Measurements from ENCODE around the gene SLC16A1. TPM values are rescaled to one million over a fixed set of nuclear protein-coding genes. Genes with fewer than 3 reads are reported as not detected.

Gene SLC16A1
- total RNA-seq, 2 experiments from 2014 or later = 74.3 to 81.3 TPM

DNA sequence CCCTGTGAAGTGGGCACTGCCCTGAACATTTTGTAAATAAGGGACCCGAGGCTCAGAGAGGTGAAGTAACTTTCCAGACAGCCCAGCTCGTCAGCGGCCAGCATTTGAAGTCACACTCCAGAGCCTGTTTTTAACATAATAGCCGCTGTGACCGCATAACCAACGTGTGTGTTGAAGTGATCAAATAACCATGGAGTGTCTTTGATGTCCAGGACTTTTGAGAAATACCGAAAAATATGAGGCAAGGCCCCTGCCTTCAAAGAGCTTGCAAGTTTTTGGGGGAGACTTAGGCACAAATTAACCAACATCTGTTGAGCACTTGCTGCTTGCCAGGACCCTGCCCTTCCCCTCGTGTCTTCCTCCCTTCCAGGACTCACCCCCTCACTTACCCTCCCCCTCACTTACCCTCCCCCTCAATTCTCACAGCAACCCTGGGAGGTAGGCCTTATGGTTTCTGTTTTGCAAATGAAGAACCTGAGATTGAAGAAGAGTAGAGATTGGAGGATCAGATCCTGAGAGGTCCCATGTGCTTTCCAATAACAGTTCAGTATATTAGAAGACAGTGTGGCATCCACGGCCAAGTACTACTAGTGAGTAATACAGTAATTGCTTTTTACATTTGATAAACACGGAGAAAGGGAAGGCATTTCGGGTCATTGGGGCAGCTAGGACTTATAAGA lies 1.3 kb upstream of the SLC16A1 start:
- Mint-ChIP-seq H3K27me3 (no peaks in the 10 kb centered on the region), H3K36me3 (ENCODE audit: low read depth) (peaks cover 68% of the 10 kb centered on the region), H3K4me1 (ENCODE audit: low read depth) (peaks cover 49% of the 10 kb centered on the region), H3K9me3 (no peaks in the 10 kb centered on the region), H3K27ac (peak overlapping the region; percentile 100), H3K4me3 (peak overlapping the region; percentile 91)
- DNase-seq (peak; percentile 65), ATAC-seq (peak; percentile 54)
- intact Hi-C loops (cut with micrococcal nuclease) = no loop called here
- TF ChIP-seq, protein P1, sequence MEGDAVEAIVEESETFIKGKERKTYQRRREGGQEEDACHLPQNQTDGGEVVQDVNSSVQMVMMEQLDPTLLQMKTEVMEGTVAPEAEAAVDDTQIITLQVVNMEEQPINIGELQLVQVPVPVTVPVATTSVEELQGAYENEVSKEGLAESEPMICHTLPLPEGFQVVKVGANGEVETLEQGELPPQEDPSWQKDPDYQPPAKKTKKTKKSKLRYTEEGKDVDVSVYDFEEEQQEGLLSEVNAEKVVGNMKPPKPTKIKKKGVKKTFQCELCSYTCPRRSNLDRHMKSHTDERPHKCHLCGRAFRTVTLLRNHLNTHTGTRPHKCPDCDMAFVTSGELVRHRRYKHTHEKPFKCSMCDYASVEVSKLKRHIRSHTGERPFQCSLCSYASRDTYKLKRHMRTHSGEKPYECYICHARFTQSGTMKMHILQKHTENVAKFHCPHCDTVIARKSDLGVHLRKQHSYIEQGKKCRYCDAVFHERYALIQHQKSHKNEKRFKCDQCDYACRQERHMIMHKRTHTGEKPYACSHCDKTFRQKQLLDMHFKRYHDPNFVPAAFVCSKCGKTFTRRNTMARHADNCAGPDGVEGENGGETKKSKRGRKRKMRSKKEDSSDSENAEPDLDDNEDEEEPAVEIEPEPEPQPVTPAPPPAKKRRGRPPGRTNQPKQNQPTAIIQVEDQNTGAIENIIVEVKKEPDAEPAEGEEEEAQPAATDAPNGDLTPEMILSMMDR (IDR thresholded peaks at IDR 0.05) = no peak
- ChIA-PET POLR2A (interaction anchor here (0.8 to 1.2 kb wide), 3 partner anchors 11 to 159 kb away, joined by 3 read pairs; no protein-coding TSS in a partner anchor), CTCF (interaction anchor here (1.4 to 2.0 kb wide), 2 partner anchors 85 to 115 kb away, joined by 5 to 10 read pairs; partner anchors contain the start of gene LRIG2)

DNA sequence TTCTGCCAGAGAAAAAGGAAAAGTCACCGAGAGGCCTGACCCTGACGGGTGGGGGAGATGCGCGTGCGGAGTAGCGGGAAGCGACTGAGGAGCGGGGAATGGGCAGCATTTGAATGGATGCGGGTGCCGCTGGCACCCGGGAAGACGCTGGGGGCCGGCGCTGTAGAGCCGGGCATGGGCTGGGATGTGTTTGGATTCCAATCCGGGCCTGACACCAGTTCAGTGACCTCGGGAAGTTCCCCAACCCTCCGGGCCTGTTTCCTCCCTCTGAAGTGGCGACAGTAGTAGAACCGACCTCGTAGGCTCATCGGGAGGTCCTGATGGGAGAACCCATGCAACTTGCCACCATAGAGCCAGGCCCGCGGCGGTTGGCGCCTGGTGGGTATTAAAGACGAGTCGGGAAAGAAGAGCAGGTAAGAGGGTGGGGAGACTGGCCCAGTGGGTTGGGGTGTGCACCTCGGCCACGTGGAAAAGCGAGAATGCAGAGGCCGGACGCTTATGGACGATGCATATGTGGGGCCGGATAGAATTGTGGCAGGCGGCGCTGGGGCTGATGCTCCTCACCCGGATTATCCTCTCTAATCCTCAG lies 642 bp upstream of the SLC16A1 start:
- peak; percentile 56 for DNase-seq
- peak; percentile 5 for ATAC-seq
- Mint-ChIP-seq H3K4me1 (ENCODE audit: low read depth) (peaks cover 50% of the 10 kb centered on the region), H3K36me3 (ENCODE audit: low read depth) (peaks cover 69% of the 10 kb centered on the region), H3K4me3 (peak overlapping the region; percentile 91), H3K27me3 (no peaks in the 10 kb centered on the region), H3K27ac (peak overlapping the region; percentile 100), H3K9me3 (no peaks in the 10 kb centered on the region)
- intact Hi-C loops (cut with micrococcal nuclease) = no loop called here
- ChIA-PET POLR2A (interaction anchor here (0.6 to 1.7 kb wide), 8 partner anchors 10 to 282 kb away, joined by 3 to 5 read pairs (median 3); partner anchors contain the start of gene MOV10), CTCF (interaction anchor here (2.0 kb wide), 1 partner anchor 116 kb away, joined by 10 read pairs; the partner anchor contains the start of gene LRIG2)
- TF ChIP-seq, protein P1 (IDR thresholded peaks at IDR 0.05) = no peak

DNA sequence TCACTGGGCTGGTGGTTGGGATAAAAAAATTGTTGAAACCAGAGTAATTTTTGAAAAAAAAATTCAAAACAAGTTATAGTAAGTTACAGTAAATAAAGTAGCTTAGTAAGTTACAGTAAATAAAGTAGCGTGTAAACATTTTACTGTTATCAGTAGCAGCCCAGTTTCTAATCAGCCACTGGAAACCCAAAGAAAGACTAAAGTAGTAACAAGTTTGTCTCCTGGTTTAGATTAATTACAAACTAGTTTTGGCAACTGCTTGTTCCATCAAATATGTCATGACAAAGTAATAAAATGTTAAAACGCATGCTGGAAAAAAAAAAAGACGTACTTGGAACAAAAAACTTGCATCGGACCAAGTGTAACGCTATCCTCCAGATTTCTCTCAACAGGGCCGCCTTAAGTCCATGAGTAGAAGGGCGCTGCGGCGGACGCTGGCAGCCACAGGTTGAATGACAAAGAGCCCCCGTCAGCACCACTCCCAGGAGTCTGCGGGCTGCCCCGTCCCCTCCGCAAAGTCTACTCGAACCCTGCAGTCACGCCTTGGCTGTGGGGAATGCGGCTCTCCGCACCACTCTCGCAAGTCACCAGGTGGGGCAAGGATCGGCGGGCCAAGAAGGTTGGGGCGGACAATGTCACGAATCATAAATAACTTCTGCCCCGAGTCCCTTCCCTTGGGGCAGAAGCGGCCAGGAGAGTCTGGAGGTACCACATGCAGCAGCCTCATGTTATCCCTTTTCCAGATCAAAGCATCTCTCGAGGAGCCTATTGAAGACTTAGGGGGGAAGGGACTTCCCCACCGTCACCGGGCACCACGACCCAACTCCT lies 837 bp downstream of the SLC16A1 start:
- intact Hi-C loops (cut with micrococcal nuclease) = no loop called here
- TF ChIP-seq, protein P1 (IDR thresholded peaks at IDR 0.05) = no peak
- POLR2A ChIA-PET = interaction anchor here (0.6 to 1.7 kb wide), 8 partner anchors 12 to 267 kb away, joined by 3 to 5 read pairs (median 3); partner anchors contain the start of gene LRIG2
- CTCF ChIA-PET = interaction anchor here (0.6 to 1.9 kb wide), 2 partner anchors 117 to 238 kb away, joined by 4 to 9 read pairs; partner anchors contain the start of gene LRIG2
- Mint-ChIP-seq H3K9me3 (no peaks in the 10 kb centered on the region), H3K36me3 (ENCODE audit: low read depth) (peaks cover 64% of the 10 kb centered on the region), H3K27ac (peak overlapping the region; percentile 100), H3K4me1 (ENCODE audit: low read depth) (peaks cover 51% of the 10 kb centered on the region), H3K27me3 (no peaks in the 10 kb centered on the region), H3K4me3 (peak overlapping the region; percentile 91)
- ATAC-seq (peak; percentile 40), DNase-seq (peak; percentile 84)

DNA sequence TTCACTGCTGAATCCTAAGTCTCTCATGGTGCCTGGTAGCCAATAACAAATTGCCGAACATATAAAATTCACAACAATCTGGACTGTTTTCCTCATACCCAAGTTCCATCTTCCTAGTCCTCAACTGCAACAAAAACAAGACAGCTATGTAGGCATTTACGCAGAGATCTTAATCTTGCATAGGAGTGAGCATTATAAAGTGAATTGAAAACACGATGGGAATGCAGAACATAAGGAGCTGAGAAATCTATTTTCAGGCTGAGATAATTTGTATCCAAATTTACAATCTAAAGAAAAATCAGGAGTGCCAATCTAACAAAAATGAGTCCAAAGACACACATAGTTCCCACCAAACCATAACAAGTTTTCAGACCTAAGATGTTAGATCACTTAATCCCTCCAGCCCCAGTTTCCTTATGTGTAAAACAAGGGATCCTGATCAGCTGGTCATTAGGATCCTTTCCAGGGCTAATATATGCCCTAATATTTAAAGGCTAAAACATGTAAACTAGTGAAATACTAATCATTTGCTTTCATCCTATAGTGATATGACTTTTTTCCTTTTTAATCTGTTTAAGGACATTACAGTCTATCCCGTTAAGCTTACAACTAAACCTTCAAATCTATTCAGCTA lies 1.9 kb downstream of the SLC16A1 start:
- Mint-ChIP-seq H3K27me3 (no peaks in the 10 kb centered on the region), H3K4me3 (peak overlapping the region; percentile 91), H3K36me3 (ENCODE audit: low read depth) (peaks cover 63% of the 10 kb centered on the region), H3K9me3 (no peaks in the 10 kb centered on the region), H3K27ac (no peak overlapping the region), H3K4me1 (ENCODE audit: low read depth) (peaks cover 47% of the 10 kb centered on the region)
- no peak for ATAC-seq
- TF ChIP-seq, protein P1 (IDR thresholded peaks at IDR 0.05) = no peak
- intact Hi-C loops (cut with micrococcal nuclease) = no loop called here
- no peak for DNase-seq
- ChIA-PET CTCF (interaction anchor here (1.2 to 1.9 kb wide), 4 partner anchors 17 to 563 kb away, joined by 4 to 9 read pairs (median 6); partner anchors contain the start of gene LRIG2), POLR2A (interaction anchor here (0.6 to 1.7 kb wide), 4 partner anchors 14 to 503 kb away, joined by 3 to 5 read pairs (median 3); no protein-coding TSS in a partner anchor)

Data from activated CD8-positive, alpha-beta T cell treated with anti-CD3 and anti-CD28 coated beads for 36 hours (primary cell).